GM23338 (cell line): ENCODE data around the gene SEC24C.
"Not testable (repeated sequence)": the region's sequence is repeated elsewhere in the genome, so short reads cannot be mapped to it uniquely, and the experiment has no call there.

Experiments used
- CTCF ChIP-seq, 2 experiments: fragments of 200-600 bp in 1 of 2; sonication (generic) in 1 of 2; conservative IDR thresholded peaks; 2 replicates each; pipeline versions ENCODE4 v1.5.1 to v1.6.1; 2016 to 2017; ENCODE audit warnings: antibody characterized with exemption in 2 of 2, low read depth in 2 of 2, mild to moderate bottlenecking in 2 of 2, moderate library complexity in 1 of 2
- EZH2 ChIP-seq: fragments of 200-600 bp; sonication (generic); IDR thresholded peaks from one replicate; pipeline ENCODE4 v1.8.0; 2017; ENCODE audit warnings: antibody characterized with exemption, mild to moderate bottlenecking, low read depth; ENCODE audit not compliant: unreplicated experiment
- POLR2AphosphoS5 ChIP-seq: IDR thresholded peaks from 2 replicates; pipeline ENCODE4 v1.6.1; 2016; ENCODE audit warnings: antibody characterized with exemption, low read depth

GRCh38 chr10:73713912-73714311, 30.3 kb upstream of the SEC24C start:
- TF ChIP-seq CTCF (conservative IDR thresholded peaks at IDR 0.05; ENCODE audit: low read depth in 2 of 2); POLR2AphosphoS5; EZH2: not testable (repeated sequence)
